Naive thymus-derived CD8-positive, alpha-beta T cell (primary cell): Measurements from ENCODE around the gene RER1. TPM values are rescaled to one million over a fixed set of nuclear protein-coding genes. Genes with fewer than 3 reads are reported as not detected.

Experiments
- ATAC-seq, 2 donors: fragments of 150-1000 bp; cut with Tn5 transposase in 1 of 2; sonication (Bioruptor Pico), chemical (Tn5 transposase) in 1 of 2; 1 replicate in 1 of 2; 2 replicates in 1 of 2; pipeline ENCODE4 v1.10.0; 2021; ENCODE audit warnings: mild to moderate bottlenecking in 2 of 2, moderate library complexity in 2 of 2
- POLR2A ChIA-PET: fragments of 350-600 bp; sonication (Branson Sonifier 250); formaldehyde crosslinking; loops from one replicate; lab custom pipeline; 2021; ENCODE audit warnings: antibody characterized with exemption; lab: Charles Lee
- DNase-seq, 10 donors: peaks; one replicate each; pipeline versions ENCODE4 v3.0.0 to v3.0.0-alpha.2; 2020 to 2022
- H3K27ac Mint-ChIP-seq, 10 donors: one replicate each; pipeline ENCODE4 v1.8.0; 2020 to 2022; ENCODE audit warnings: mild to moderate bottlenecking in 10 of 10, mixed read lengths in 10 of 10, moderate library complexity in 4 of 10, inconsistent platforms in 1 of 10
- H3K27me3 Mint-ChIP-seq, 5 donors: one replicate each; pipeline ENCODE4 v1.8.0; 2021 to 2022; ENCODE audit warnings: mixed read lengths in 5 of 5
- H3K36me3 Mint-ChIP-seq, 3 donors: one replicate each; pipeline ENCODE4 v1.8.0; 2020 to 2022; ENCODE audit warnings: mixed read lengths in 3 of 3, mild to moderate bottlenecking in 2 of 3, inconsistent platforms in 1 of 3
- H3K4me1 Mint-ChIP-seq, 4 donors: one replicate each; pipeline ENCODE4 v1.8.0; 2021 to 2022; ENCODE audit warnings: mixed read lengths in 4 of 4
- H3K4me3 Mint-ChIP-seq, 10 donors: one replicate each; pipeline ENCODE4 v1.8.0; 2020 to 2022; ENCODE audit warnings: mild to moderate bottlenecking in 10 of 10, mixed read lengths in 10 of 10, moderate library complexity in 6 of 10, inconsistent platforms in 1 of 10
- H3K9me3 Mint-ChIP-seq, 9 donors: one replicate each; pipeline ENCODE4 v1.8.0; 2020 to 2022; ENCODE audit warnings: mixed read lengths in 9 of 9, mild to moderate bottlenecking in 3 of 9, inconsistent platforms in 1 of 9, moderate library complexity in 1 of 9
- polyA plus RNA-seq, 3 donors: library from polyadenylated mRNA; unstranded; fragments of 300-500 nt; fragmentation: Illumina TruSeq; gene quantifications; one replicate each; pipeline ENCODE4 v1.2.3, GENCODE V29; 2021
- total RNA-seq, 8 experiments: library from RNA in 2 of 8; stranded (reverse) in 2 of 8; gene quantifications; one replicate each; pipeline ENCODE4 v1.2.3 and lab custom pipeline; 2021 to 2026

Gene RER1
- 100 to 1,000 TPM; 131 to 139 TPM for total RNA-seq
- 100 to 1,000 TPM; 118 to 146 (median 126) TPM for polyA plus RNA-seq
- 84.1 to 145 (median 124) reads per million in 6 experiments for total RNA-seq (lab: John Stamatoyannopoulos, UW)

- ATAC-seq (peak; percentile 95 to 96), DNase-seq (peak; percentile 90 to 100 (median 99))
- Mint-ChIP-seq H3K4me1 (peaks cover 22 to 43% (median 37%) of the 10 kb centered on the region in 4 donors), H3K36me3 (peaks cover 0 to 29% (median 1%) of the 10 kb centered on the region in 3 donors), H3K4me3 (peak within 1 kb of the TSS; percentile 82 to 94 (median 90)), H3K27me3 (no peaks in the 10 kb centered on the region), H3K27ac (peak within 1 kb of the TSS; percentile 87 to 94 (median 92)), H3K9me3 (no peaks in the 10 kb centered on the region)
- POLR2A ChIA-PET, result interaction anchor here (0.7 to 2.7 kb wide), 25 partner anchors 9 to 242 kb away, joined by 3 to 16 read pairs (median 8); partner anchors contain the start of genes FAAP20, PANK4, PEX10 and PRXL2B
Measured at GRCh38 chr1:2391041-2391930, at the start of gene RER1, which contains the start of gene MORN1. RER1 (plus strand) TSS chr1:2391841; CDS start chr1:2395791, 3,950 bp downstream. MORN1 (minus strand) TSS chr1:2391554; CDS start chr1:2391533, 21 bp downstream.

- DNase-seq (peak in 1 of 10 donors; percentile 42), ATAC-seq (no peak)
- Mint-ChIP-seq H3K9me3 (no peaks in the 10 kb centered on the region), H3K36me3 (no peaks in the 10 kb centered on the region), H3K4me1 (no peaks in the 10 kb centered on the region), H3K27ac (no peak overlapping the region), H3K4me3 (no peak overlapping the region), H3K27me3 (no peaks in the 10 kb centered on the region)
- POLR2A ChIA-PET, result no interaction called here
Measured at GRCh38 chr1:2342384-2343022, 49.1 kb upstream of the RER1 start.

DNA sequence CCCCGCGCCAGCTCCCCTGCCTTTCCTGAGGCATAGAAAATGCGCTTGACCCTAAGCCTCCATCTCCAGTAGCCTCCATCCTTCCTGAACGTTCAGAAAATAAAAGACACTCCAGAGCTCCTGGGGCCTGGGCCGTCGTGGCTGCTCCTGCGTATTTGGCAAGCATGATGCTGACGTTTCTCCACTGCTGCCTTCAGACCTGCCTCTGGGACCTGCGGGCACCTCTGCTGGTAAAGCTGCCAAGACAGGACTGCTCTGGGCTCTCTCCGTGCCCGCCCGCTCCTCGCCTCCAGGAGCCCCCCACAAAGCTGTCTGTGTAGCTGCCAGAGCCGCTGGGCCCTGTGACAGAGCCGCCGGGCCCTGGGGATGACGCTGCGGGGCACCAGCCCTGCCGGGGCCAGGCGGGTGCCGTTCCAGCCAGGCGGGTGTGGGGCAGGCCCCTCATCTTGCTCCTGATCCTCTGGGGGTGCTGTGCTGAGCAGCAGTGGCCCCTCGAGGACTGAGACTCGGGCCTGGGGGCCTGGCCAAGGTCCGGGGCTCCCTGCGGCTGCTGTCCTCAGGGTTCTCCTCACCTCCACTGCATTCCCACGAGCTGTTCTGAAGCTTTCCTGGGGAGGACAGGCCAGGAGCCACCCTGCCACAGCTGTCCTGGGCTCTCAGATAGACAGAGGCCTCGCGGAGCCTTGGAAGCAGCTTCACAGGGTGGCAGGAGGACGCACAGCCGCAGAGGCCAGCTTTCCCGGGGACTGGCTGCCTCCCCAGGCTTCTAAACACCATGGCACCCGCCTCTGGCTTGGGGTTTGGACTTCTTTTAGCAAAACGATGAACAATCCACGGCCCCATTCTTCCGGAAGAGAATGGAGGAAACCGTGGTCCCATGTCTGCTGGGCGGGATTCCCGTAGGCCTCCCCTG is 48.4 kb upstream of the RER1 start:
- Mint-ChIP-seq H3K27me3 (no peaks in the 10 kb centered on the region), H3K36me3 (no peaks in the 10 kb centered on the region), H3K4me3 (no peak overlapping the region), H3K9me3 (no peaks in the 10 kb centered on the region), H3K4me1 (peaks cover 0 to under 1% (median 0%) of the 10 kb centered on the region in 4 donors), H3K27ac (no peak overlapping the region)
- DNase-seq (peak in 2 of 10 donors; percentile 4 to 38), ATAC-seq (no peak)
- POLR2A ChIA-PET, result no interaction called here

DNA sequence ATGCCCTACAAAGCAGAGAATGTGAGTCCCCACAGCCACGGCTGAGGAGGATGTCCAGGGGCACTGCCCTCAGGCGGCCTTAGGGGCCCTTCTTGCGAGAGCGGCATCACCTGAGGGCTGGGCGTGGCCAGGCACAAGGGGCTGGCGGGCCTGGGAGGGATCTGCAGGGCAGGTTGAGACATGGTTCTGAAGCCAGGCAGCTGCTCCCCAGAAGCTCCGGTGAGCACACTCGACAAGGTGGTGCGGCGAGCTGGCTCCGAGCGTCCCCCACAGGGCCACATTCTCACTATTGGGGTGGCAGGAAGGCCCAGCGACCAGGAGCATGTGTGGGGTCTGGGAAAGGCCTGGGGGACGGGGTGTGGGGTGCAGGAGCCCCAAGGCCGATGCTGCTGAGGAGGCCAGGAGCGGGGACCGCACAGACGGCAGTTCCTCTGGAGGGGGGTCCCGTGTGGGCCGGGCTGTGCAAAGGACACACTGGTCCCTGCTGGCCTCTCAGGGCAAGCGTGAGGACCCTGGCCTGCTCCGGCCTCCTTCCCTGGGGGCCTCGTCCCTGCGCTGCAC is 47.4 kb upstream of the RER1 start:
- Mint-ChIP-seq H3K27ac (no peak overlapping the region), H3K4me1 (peaks cover 0 to 1% (median 0%) of the 10 kb centered on the region in 4 donors), H3K9me3 (no peaks in the 10 kb centered on the region), H3K27me3 (no peaks in the 10 kb centered on the region), H3K4me3 (no peak overlapping the region), H3K36me3 (no peaks in the 10 kb centered on the region)
- POLR2A ChIA-PET, result no interaction called here
- DNase-seq, result peak in 2 of 10 donors; percentile 3 to 38
- ATAC-seq, result no peak

- peak in 2 of 10 donors; percentile 1 to 45 for DNase-seq
- Mint-ChIP-seq H3K4me1 (peaks cover 0 to 1% (median 0%) of the 10 kb centered on the region in 4 donors), H3K4me3 (no peak overlapping the region)
Measured at GRCh38 chr1:2344744-2345296, 46.8 kb upstream of the RER1 start.

DNA sequence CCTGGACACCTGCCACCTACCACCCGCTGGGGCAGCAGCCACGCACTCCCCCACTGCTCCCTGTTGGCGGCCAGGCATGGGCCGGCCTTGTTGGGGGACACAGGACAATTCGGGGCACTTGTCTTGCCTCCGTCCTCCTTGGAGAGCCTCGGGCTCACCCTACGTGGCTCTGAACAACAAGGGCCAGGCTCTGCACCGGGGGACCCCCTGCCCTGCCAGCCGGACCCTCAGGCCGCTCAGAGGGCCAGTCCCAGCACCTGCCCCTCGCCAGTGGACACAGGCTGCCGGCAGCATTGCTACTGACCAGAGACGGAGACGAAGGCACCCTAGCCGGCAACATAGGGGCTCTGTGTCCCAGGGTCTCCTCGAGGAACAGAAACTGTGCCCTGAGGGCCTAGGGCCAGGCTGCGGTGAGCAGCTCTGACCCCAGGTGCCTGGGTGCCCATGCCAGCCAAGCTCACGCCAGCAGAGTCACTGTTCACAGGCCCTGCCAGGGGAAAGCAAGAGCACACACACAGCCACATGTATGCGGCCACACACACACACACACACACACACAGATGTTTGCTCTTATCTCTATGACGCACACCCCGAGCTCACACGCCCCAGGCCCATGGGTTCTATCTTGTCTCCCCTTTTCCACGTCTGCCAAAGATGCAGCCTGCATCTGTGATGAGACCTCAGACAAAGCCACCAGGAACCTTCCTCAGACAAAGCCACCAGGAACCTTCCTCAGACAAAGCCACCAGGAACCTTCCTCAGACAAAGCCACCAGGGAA is 46.2 kb upstream of the RER1 start:
- Mint-ChIP-seq H3K27me3 (no peaks in the 10 kb centered on the region), H3K27ac (no peak overlapping the region), H3K4me3 (no peak overlapping the region), H3K4me1 (peaks cover 0 to 1% (median 0%) of the 10 kb centered on the region in 4 donors), H3K36me3 (no peaks in the 10 kb centered on the region), H3K9me3 (no peaks in the 10 kb centered on the region)
- POLR2A ChIA-PET, result no interaction called here
- ATAC-seq, result no peak
- DNase-seq, result peak in 2 of 10 donors; percentile 0 to 61

More at GRCh38 chr1:2344744-2345296, 46.8 kb upstream of the RER1 start:
- POLR2A ChIA-PET, result no interaction called here
- no peaks in the 10 kb centered on the region for H3K27me3 Mint-ChIP-seq
- H3K36me3 Mint-ChIP-seq, result no peaks in the 10 kb centered on the region
- H3K9me3 Mint-ChIP-seq, result no peaks in the 10 kb centered on the region
- H3K27ac Mint-ChIP-seq, result no peak overlapping the region
- ATAC-seq, result no peak

- POLR2A ChIA-PET, result no interaction called here
- no peaks in the 10 kb centered on the region for H3K27me3 Mint-ChIP-seq
- no peak overlapping the region for H3K4me3 Mint-ChIP-seq
- H3K9me3 Mint-ChIP-seq, result no peaks in the 10 kb centered on the region
- ATAC-seq (no peak), DNase-seq (peak in 2 of 10 donors; percentile 5 to 61)
- peaks cover 0 to 1% (median 0%) of the 10 kb centered on the region in 4 donors for H3K4me1 Mint-ChIP-seq
- no peaks in the 10 kb centered on the region for H3K36me3 Mint-ChIP-seq
- H3K27ac Mint-ChIP-seq, result no peak overlapping the region
Measured at GRCh38 chr1:2346691-2347408, 44.8 kb upstream of the RER1 start.

GRCh38 chr1:2347409-2347785 is 44.2 kb upstream of the RER1 start:
- ATAC-seq, result no peak
- Mint-ChIP-seq H3K9me3 (no peaks in the 10 kb centered on the region), H3K27ac (no peak overlapping the region), H3K27me3 (no peaks in the 10 kb centered on the region), H3K4me3 (no peak overlapping the region), H3K36me3 (no peaks in the 10 kb centered on the region), H3K4me1 (peaks cover 0 to 1% (median 0%) of the 10 kb centered on the region in 4 donors)
- POLR2A ChIA-PET, result no interaction called here
- DNase-seq, result peak in 2 of 10 donors; percentile 2 to 30

- peaks cover 0 to 1% (median 0%) of the 10 kb centered on the region in 4 donors for H3K4me1 Mint-ChIP-seq
- POLR2A ChIA-PET, result no interaction called here
- H3K4me3 Mint-ChIP-seq, result no peak overlapping the region
- H3K9me3 Mint-ChIP-seq, result no peaks in the 10 kb centered on the region
- ATAC-seq (no peak), DNase-seq (peak in 1 of 10 donors; percentile 0)
- H3K27ac Mint-ChIP-seq, result peak overlapping the region in 1 of 10 donors; percentile 46
- H3K36me3 Mint-ChIP-seq, result no peaks in the 10 kb centered on the region
- H3K27me3 Mint-ChIP-seq, result no peaks in the 10 kb centered on the region
Measured at GRCh38 chr1:2347896-2348295, 43.7 kb upstream of the RER1 start.

DNA sequence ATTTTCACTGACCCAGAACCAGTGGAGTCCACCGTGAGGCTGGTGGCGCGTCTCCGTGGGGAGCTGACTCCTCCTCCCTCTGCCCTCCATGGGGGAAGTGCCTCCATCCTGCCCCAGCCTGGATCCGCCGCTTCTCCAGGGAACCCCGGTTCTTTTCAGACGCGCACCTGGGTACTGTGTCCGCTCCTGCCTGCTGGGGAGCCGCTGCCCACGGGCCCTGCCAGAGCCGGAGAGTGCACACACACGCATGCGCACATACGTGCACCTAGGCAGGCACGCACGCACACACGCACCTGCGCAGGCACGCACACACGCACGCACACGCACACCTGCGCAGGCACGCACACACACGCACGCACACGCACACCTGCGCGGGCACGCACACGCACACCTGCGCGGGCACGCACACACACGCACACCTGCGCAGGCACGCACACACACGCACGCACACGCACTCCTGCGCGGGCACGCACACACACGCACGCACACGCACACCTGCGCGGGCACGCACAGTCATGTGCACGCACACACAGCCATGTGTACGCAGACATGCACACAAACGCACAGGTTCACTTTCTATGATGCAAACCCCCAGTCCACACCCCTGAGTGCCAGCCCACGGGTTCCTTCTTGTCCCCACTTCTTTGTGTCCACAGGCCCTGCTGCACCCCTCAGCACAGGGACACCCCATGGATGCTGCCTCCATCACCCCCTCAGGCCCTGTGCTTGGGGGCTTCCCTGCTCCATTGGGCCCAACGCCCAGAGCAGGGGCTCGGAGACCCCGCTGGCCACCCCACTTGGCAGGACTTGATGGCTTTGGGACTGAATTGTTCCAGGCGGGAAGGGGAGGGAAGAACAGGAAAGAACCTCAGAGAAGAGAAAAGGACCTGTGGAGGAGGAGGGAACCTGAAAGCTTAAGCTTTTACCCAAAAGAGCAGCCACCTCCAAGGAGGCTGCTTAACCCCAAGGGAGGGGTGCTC is 43.0 kb upstream of the RER1 start:
- no peak for ATAC-seq
- POLR2A ChIA-PET, result no interaction called here
- no peaks in the 10 kb centered on the region for H3K36me3 Mint-ChIP-seq
- no peaks in the 10 kb centered on the region for H3K27me3 Mint-ChIP-seq
- no peak overlapping the region for H3K4me3 Mint-ChIP-seq
- peak in 2 of 10 donors; percentile 0 to 40 for DNase-seq
- peaks cover 0 to 1% (median 0%) of the 10 kb centered on the region in 4 donors for H3K4me1 Mint-ChIP-seq
- no peaks in the 10 kb centered on the region for H3K9me3 Mint-ChIP-seq
- H3K27ac Mint-ChIP-seq, result no peak overlapping the region
